ENCODE measurements around the gene SPINK13.
A peak's percentile ranks its signal among the peaks of the same experiment; 100 is the strongest.

The SPINK13 gene

DNA sequence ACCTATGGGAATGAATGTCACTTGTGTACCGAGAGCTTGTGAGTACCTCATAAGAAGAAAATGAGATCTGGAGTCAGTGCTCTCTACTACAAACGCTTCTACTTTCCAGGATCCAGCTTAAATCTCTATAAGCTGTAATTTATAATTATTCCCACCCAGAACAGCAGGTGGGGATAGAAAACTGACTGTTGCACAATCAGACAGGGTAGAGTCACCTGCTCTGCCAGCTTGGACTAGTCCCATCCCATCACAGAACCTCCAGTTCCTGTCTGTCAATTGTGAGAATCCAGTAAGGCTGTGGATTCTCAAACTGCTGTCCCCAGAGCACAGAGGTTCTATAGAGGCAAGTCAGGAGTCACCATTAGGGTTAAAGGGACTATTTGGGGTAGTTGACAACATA lies 45.6 kb downstream of the SPINK13 start:
- no peak for DNase-seq

DNA sequence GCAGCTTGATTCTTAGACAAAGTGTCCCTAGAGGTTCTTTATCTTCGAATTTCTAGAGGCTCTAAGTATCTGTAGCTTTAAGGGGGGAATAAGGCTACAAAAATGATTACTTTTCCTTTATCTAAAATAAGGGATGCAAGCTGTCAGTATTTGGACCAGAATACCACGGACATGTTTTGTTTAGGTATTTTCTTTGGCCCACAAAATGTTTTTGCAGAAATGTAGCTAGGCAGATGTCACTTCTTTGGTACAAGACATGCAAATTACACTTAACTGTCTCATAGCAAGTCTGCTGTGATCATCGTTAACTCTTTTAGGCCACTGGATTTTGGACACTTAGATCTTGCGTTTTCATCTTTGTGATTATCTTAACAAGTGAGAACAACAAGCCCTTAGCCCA lies 46.1 kb downstream of the SPINK13 start:
- DNase-seq, result no peak

DNA sequence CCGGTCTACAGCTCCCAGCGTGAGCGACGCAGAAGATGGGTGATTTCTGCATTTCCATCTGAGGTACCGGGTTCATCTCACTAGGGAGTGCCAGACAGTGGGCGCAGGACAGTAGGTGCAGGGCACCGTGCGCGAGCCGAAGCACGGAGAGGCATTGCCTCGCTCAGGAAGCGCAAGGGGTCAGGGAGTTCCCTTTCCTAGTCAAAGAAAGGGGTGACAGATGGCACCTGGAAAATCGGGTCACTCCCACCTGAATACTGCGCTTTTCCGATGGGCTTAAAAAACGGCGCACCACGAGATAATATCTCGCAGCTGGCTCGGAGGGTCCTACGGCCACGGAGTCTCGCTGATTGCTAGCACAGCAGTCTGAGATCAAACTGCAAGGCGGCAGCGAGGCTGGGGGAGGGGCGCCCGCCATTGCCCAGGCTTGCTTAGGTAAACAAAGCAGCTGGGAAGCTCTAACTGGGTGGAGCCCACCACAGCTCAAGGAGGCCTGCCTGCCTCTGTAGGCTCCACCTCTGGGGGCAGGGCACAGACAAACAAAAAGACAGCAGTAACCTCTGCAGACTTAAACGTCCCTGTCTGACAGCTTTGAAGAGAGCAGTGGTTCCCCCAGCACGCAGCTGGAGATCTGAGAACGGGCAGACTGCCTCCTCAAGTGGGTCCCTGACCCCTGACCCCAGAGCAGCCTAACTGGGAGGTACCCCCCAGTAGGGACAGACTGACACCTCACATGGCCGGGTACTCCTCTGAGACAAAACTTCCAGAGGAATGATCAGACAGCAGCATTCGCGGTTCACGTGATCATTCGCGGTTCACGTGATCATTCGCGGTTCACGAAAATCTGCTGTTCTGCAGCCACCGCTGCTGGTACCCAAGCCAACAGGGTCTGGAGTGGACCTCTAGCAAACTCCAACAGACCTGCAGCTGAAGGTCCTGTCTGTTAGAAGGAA lies 51.7 kb downstream of the SPINK13 start:
- peak; percentile 14 for DNase-seq

DNA sequence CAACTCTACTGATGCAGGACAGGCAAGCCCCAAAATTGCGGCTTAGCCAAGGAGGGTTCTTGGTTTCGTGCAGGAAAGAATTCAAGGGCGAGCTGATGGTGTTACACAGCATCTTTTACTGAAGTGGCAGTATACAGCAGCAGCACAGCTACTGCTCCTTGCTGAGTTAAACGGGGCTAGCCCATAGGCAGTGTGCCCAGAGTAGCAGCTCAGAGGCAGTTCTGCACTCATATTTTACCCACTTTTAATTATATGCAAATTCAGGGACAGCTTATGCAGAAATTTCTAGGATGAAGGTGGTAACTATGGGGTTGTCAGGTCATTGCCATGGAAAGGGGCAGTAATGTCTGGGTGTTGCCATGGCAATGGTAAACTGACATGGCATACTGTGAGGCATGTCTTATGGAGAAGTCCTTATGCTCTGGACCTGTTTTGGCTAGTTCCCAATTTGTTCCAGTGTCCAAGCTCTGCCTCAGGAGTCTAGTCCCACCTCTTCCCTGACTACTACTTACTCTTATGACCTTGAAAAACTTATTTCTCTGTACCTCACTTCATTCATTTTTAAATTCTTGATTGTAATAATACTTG lies 64.8 kb downstream of the SPINK13 start:
- no peak for DNase-seq

DNA sequence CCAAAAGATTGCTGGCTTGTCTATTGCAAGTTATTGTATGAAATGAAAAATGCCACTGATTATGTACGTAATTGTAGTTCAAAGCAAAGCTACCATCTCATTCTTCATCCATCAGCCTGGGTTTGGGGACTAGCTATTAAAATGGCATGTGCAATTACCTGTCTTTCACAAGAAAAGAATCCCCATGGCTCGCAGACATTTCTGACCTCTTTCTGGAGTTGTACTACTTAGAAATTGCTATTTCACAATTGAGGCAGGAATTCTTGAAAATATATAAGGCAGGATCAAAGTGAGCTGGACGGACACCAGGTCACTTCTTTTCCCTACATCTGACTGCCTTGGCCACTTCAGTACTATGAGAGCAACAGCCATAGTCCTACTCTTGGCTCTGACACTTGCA lies 66.7 kb downstream of the SPINK13 start, which contains the start of gene SPINK9:
Gene SPINK9, plus strand, starts transcription at position 301 of the 400 bp plus-strand sequence. Its CDS starts 55 bp downstream, at position 356.
- no peak for DNase-seq
